WERI-Rb-1 (cell line): ENCODE data around the gene TFDP1.
"Not testable (repeated sequence)": the region's sequence is repeated elsewhere in the genome, so short reads cannot be mapped to it uniquely, and the experiment has no call there.

ENCODE experiments used
- DNase-seq: peaks from one replicate; pipeline ENCODE4 v3.0.0-alpha.2; 2020
- H3K27ac ChIP-seq: fragments of 250-450 bp; sonication (Bioruptor Pico); 2 replicates; pipeline ENCODE4 v1.5.1; 2020; ENCODE audit warnings: mild to moderate bottlenecking, moderate library complexity
- H3K27me3 ChIP-seq: fragments of 250-450 bp; sonication (Bioruptor Pico); 2 replicates; pipeline ENCODE4 v1.5.1; 2021; ENCODE audit warnings: mild to moderate bottlenecking, low read depth, moderate library complexity; ENCODE audit not compliant: insufficient read depth, severe bottlenecking
- H3K36me3 ChIP-seq: fragments of 250-450 bp; sonication (Bioruptor Pico); 2 replicates; pipeline ENCODE4 v1.5.1; 2020; ENCODE audit warnings: mild to moderate bottlenecking, moderate library complexity
- H3K4me3 ChIP-seq: 2 replicates; pipeline ENCODE4 v1.5.1; 2011; ENCODE audit warnings: low read depth, mild to moderate bottlenecking, control low read depth, low read length
- H3K9me3 ChIP-seq: fragments of 250-450 bp; sonication (Bioruptor Pico); 2 replicates; pipeline ENCODE4 v1.5.1; 2021; ENCODE audit warnings: mild to moderate bottlenecking, moderate library complexity; ENCODE audit not compliant: severe bottlenecking
- TF ChIP-seq, protein P1 (sequence below): IDR thresholded peaks from 2 replicates; pipeline ENCODE4 v1.5.1; 2011; ENCODE audit warnings: low read depth, mild to moderate bottlenecking, control low read depth, inconsistent platforms, low read length

The TFDP1 gene

GRCh38 chr13:113592571-113592970, 8.0 kb downstream of the TFDP1 start:
- Histone ChIP-seq H3K36me3 (peaks cover 78% of the 10 kb centered on the region), H3K27ac (no peak overlapping the region), H3K4me3 (no peak overlapping the region), H3K27me3 (no peaks in the 10 kb centered on the region), H3K9me3 (no peaks in the 10 kb centered on the region)
- TF ChIP-seq, protein P1, sequence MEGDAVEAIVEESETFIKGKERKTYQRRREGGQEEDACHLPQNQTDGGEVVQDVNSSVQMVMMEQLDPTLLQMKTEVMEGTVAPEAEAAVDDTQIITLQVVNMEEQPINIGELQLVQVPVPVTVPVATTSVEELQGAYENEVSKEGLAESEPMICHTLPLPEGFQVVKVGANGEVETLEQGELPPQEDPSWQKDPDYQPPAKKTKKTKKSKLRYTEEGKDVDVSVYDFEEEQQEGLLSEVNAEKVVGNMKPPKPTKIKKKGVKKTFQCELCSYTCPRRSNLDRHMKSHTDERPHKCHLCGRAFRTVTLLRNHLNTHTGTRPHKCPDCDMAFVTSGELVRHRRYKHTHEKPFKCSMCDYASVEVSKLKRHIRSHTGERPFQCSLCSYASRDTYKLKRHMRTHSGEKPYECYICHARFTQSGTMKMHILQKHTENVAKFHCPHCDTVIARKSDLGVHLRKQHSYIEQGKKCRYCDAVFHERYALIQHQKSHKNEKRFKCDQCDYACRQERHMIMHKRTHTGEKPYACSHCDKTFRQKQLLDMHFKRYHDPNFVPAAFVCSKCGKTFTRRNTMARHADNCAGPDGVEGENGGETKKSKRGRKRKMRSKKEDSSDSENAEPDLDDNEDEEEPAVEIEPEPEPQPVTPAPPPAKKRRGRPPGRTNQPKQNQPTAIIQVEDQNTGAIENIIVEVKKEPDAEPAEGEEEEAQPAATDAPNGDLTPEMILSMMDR = no peak
- peak; percentile 6 for DNase-seq

DNA sequence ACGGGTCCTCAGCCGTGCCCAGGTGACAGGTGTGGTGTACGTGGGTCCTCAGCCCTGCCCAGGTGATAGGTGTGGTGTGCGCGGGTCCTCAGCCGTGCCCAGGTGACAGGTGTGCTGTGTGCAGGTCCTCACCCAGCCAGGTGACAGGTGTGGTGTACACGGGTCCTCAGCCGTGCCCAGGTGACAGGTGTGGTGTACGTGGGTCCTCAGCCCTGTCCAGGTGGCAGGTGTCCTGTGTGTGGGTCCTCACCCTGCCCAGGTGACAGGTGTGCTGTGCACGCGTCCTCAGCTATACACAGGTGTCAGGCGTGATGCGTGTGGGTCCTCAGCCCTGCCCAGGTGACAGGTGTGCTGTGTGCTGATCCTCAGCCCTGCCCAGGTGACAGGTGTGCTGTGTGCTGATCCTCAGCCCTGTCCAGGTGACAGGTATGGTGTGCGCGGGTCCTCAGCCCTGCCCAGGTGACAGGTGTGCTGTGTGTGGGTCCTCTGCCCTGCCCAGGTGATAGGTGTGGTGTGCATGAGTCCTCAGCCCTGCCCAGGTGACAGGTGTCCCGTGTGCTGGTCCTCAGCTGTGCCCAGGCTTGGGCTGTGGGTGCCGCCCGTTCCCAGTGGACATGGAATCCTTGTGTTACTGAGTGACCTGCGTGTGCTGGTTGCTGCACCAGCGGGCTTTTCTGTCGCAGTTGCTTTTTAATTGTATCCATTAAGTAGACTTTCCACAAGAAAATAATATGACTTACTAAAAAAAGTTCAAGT, 9.7 kb downstream of the TFDP1 start:
- H3K36me3 ChIP-seq = peaks cover 78% of the 10 kb centered on the region
- H3K4me3 ChIP-seq = not testable (repeated sequence)

GRCh38 chr13:113595131-113595530, 10.6 kb downstream of the TFDP1 start:
- Histone ChIP-seq H3K27me3 (no peaks in the 10 kb centered on the region), H3K36me3 (peaks cover 73% of the 10 kb centered on the region), H3K9me3 (peaks cover 4% of the 10 kb centered on the region), H3K27ac (no peak overlapping the region), H3K4me3 (no peak overlapping the region)
- peak; percentile 6 for DNase-seq
- TF ChIP-seq, protein P1 = no peak

More for the DNA sequence above, 9.7 kb downstream of the TFDP1 start:
- not testable (repeated sequence) for H3K27ac ChIP-seq, H3K27me3 ChIP-seq, H3K9me3 ChIP-seq
- peak; percentile 7 for DNase-seq

DNA sequence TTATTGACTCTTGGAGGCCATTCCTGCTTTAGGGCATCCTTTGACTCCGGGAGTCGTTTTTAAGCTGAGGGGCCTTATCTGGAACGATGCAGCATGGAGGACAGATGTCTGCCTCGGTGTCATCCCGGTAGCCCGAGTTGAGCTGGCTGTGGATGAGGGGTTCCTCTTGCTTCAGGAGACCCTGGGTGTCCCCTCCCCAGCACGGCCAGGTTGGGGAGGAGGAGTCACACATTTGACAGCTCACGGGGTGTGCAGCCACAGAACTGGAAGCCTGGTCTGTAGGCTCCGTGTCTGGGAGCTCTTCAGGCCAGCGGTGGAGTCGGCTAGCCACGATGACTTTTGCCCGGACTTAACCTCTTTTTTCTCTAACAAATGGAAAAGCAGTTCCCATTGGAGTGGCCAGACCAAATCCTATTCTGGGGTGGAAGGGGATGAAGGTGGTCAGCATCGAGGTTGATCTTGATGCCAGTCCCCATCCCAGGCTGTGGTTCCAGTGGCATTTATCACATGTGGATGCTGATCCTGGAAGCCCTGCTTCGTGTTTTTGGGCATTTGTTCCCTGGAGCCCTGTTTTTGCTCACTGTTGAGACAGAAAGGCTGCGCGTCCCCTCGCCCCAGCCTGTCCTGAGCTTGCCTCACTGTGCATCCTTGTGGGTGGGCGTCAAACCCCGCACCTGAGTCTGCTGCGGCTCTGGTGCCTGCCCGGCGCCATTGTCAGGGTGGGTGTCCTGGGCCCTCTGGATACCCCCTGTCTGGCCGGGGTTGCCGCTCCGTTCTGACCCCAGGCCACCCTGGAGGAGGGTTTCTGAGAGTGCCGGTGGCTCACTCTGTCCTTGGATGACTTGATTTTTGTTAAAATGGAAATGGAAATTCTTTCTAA, 12.0 kb downstream of the TFDP1 start:
- no peaks in the 10 kb centered on the region for H3K27me3 ChIP-seq
- peaks cover 4% of the 10 kb centered on the region for H3K9me3 ChIP-seq
- peak; percentile 7 for DNase-seq
- H3K4me3 ChIP-seq = no peak overlapping the region
- peaks cover 76% of the 10 kb centered on the region for H3K36me3 ChIP-seq
- TF ChIP-seq, protein P1 = no peak
- no peak overlapping the region for H3K27ac ChIP-seq

GRCh38 chr13:113597391-113598080, 13.0 kb downstream of the TFDP1 start:
- H3K27me3 ChIP-seq = no peaks in the 10 kb centered on the region
- DNase-seq = peak; percentile 9
- H3K4me3 ChIP-seq = no peak overlapping the region
- peaks cover 71% of the 10 kb centered on the region for H3K36me3 ChIP-seq
- peaks cover 4% of the 10 kb centered on the region for H3K9me3 ChIP-seq
- TF ChIP-seq, protein P1 = no peak
- no peak overlapping the region for H3K27ac ChIP-seq

- DNase-seq = peak; percentile 7
- Histone ChIP-seq H3K9me3 (peaks cover 4% of the 10 kb centered on the region), H3K27me3 (no peaks in the 10 kb centered on the region), H3K36me3 (peaks cover 75% of the 10 kb centered on the region), H3K27ac (no peak overlapping the region), H3K4me3 (no peak overlapping the region)
- TF ChIP-seq, protein P1 = no peak
Observed at GRCh38 chr13:113598081-113598410, 13.5 kb downstream of the TFDP1 start.
